NCI-H2081 treated with DMSO at 0.1 percent for 48 hours (cell line): ENCODE measurements around the gene HSD3B1.
"Not testable (repeated sequence)": the region's sequence is repeated elsewhere in the genome, so short reads cannot be mapped to it uniquely, and the experiment has no call there.

ENCODE experiments used
- DNase-seq: peaks from one replicate; lab custom pipeline; 2025; lab: John Stamatoyannopoulos, UW

HSD3B1 gene

DNA sequence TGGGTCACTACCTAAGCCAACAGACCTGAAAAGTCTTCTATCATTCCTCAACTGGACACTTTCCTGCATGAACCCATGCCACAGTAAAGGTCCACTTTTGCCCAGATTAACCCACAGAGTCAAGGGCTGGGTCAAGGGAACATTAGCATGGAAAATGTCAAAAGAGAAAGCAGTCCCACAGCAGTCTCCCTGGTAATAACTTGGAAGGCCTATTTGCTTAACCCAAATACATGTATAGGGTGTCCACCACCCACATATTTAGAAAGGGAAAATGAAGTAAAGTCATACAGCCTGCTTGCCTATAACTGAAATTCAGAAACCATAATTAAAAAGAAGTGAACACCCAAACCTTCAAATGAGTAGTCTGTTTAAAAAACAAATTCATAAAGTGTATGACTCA, 16.1 kb upstream of the HSD3B1 start:
- DNase-seq: no peak

DNA sequence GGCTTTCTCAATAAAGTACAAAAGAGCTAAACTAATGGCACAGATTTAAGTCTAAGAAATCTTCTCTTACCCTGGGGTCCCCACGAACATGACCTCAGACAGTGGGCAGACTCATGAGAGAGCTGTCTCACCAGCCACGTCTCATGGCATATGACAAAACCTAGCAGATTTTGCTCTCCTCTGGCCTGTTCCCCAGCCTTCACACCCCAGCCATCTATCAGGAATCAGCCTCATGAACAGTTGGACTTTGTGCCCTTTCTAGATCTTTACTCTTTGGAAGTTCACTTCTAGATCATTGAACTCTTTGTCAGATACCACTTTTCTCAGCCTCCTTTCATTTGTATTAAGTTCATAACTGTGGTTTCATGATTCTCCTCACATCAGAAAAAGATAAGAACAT, 14.2 kb upstream of the HSD3B1 start:
- DNase-seq: no peak

GRCh38 chr1:119504831-119505230, 2.2 kb upstream of the HSD3B1 start:
- DNase-seq: no peak

- no peak for DNase-seq
These were observed 3.0 kb downstream of the HSD3B1 start for GRCh38 chr1:119510046-119510445.

DNA sequence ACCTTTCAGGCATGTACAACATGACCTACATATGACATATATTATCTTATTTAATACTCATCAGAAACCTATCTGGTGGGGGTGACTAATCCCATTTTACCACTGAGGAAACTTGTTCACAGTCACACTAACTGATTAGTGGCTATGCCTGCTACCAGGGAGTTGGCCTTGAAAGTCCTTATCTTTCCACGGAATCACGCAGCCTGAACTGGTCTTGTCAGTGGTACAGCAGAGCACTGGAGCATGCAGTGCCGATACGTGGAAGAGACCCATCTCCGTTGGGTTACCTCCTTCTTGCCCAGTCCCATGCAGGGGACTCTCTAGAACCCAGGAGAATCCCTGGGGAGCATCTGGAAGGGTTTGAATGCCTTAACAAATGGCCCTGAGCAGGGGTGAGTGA, 8.2 kb downstream of the HSD3B1 start:
- no peak for DNase-seq

DNA sequence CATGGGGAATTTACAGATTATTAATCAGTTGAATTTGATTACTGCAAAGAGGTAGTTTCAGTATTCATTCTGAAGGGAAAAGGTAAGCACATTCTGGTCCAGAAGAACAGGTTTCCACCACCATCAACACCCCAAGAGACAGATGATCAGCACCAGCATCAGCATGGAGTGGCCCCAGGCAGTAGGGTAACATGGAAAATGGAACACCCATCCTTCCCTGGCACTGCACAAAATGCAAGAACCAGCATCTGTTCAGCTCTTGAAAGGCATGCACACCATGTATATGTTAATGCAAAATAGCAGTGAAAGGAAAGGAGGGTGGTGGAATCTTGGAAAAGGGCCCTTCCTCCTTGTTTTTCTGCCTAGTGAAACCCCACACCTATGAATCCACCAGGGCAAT, 9.2 kb downstream of the HSD3B1 start:
- DNase-seq: no peak

DNA sequence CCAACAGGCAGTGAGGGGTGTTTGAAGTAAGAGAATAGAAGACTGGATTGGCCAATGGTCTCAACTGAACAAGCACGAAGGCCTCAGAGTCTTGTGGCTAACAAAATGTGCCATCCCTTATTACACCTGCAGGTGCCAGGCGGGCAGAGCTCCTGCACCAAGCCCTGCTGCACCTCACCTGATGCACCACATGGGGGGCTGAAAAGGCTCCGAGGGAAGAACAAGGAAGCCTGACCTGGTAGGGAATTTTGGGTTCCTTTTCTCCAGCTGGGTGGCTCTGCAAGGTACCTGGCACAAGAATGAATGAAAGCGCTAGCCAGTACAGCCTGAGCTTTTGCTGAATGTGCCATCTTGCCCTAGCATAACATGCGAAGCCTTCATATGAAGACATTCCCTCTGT, 9.7 kb downstream of the HSD3B1 start:
- no peak for DNase-seq

- DNase-seq: not testable (repeated sequence)
These were observed 10.7 kb downstream of the HSD3B1 start for GRCh38 chr1:119517667-119518066.

- no peak for DNase-seq
These were observed 24.8 kb downstream of the HSD3B1 start for GRCh38 chr1:119531606-119532323.

DNA sequence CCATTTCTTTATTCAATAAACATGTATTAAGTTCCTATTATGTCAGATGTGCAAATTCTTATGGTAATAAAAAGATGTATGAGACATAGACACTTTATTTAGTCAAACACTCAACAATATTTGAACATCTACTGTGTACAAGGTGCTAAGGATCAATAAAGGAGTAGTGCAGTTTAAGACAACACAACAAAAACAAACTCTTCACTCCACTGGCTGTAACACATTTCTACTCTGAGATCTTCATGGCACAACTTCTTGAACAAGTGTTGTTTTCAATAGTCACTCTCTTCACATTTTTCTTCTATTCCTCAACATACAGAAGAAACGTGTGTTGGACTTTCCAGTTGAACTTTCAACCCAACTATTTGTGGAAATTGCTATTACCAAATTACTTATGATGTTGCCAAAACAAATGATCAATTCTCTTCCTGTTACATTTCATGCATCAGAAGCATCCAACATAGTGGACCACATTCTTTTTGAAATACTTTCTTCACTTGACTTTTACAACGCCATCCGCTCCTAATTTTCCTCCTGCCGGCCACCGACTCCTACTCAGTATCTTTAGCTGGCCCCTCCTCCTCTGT, 25.4 kb downstream of the HSD3B1 start:
- no peak for DNase-seq

DNA sequence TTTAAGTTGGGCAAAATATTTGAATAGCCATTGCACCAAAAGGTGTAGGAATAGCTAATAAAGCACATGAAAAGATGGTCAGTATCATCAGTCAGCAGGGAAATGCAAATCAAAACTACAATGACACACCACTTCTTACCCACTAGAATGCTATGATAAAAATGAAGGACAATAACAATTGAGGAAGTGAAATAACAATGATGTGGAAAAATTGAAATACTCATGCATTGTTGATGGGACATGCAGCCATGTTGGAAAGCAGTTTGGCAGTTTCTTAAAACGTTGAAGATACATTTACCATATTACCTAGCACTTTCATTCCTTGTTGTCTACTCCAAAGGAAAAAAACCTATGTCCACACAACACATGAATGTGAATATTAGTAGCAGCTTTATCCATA, 28.4 kb downstream of the HSD3B1 start:
- DNase-seq: no peak

- DNase-seq: no peak
These were observed 31.0 kb downstream of the HSD3B1 start for GRCh38 chr1:119537966-119538365.

DNA sequence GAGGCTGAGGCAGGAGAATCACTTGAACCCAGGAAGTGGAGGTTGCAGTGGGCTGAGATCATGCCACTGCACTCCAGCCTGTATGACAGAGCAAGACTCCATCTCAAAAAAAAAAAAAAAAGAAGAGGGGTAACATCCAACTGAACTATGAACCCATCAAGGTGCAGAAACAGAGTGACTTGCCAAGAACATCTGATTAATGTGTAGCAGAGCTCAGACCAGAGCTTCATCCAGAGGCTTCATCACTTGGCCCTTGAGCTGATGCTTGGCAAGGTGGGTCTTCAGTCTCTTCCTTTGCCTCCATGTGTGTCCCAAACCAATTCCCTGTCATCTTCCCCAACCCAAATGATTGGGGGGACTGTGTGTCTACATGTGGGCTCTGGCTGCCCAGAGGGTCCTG, 32.6 kb downstream of the HSD3B1 start:
- no peak for DNase-seq

- DNase-seq: no peak
These were observed 34.4 kb downstream of the HSD3B1 start for GRCh38 chr1:119541389-119541788.

DNA sequence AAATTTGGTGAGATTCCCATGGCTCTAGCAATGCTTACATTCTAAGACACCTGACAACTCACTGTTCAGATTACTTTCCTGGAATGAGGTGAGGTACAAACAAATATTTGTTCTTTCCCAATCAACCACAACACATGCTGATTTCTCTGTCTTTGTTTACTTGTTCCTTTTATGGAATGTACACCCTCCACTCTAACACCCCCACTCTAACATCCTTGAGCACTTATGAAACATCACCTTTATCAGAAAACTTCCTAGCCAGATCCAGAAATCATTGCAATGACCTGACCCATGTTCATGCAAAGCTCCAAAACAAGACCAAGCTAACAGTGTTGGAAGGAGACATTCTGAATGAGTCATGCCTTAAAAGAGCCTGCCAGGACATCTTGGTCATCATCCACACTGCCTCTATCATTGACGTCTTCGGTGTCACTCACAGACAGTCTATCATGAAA, 35.5 kb downstream of the HSD3B1 start:
- no peak for DNase-seq

- no peak for DNase-seq
These were observed 37.3 kb downstream of the HSD3B1 start for GRCh38 chr1:119544165-119544762.

GRCh38 chr1:119546641-119547040, 39.6 kb downstream of the HSD3B1 start:
- no peak for DNase-seq

DNA sequence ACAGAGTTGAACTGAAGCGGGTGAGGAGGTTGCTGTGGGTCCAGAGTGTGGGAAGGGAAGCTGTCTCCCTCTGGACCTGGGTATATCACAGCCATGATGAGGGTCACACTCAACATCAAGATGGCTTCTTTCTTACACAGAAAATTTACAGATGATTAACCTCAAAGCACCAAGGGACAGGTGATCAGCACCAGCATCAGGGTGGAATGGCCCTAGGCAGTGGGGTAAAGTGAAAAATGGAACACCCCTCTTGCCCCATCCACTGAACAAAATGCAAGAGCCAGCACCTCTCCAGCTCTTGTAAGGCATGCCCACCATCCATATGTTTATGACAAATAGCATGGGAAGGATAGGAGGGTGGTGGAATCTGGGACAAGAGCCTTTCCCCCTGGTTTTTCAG, 40.3 kb downstream of the HSD3B1 start:
- no peak for DNase-seq

GRCh38 chr1:119547805-119548204, 40.8 kb downstream of the HSD3B1 start:
- DNase-seq: no peak

DNA sequence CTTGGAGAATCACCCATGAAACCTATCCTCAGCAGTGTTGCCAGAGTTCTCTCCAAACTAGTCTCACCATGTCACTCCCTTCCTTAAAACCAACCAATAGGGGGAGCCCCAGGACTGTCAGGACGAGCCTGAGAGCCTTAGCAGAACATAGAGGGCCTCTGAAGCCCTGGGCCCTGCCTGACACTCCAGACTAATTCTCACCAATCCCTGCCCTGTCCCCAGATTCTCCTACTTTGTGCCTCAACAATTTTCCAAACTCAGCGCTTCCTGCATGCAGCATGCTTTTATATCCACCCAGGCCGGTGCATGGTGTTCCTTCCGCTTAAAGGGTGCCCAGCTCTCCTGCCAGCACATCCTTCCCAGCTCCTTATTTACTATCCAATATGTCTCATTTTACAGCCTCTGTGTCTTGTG, 42.7 kb downstream of the HSD3B1 start:
- peak; percentile 12 for DNase-seq

- no peak for DNase-seq
These were observed 43.4 kb downstream of the HSD3B1 start for GRCh38 chr1:119550381-119550780.

GRCh38 chr1:119551218-119551617, 44.2 kb downstream of the HSD3B1 start:
- no peak for DNase-seq

DNA sequence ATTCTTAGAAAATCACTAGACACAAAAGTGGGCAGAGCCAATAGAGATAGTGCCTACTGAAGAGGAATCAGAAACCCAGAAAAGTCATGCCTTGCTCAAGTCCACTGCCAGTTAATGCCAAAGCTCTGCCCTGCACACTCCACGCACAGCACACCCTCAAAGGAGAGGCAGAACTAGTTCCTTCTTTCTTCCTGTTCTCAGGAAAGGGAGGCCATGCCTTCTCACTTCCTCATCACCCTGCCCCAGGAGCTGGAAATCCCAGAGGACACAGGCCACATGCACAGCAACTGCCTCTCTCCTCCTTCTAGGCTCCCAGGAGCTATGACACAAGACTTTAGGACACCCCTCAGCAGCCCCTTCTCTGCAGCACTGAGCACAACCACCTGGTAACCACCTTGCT, 45.6 kb downstream of the HSD3B1 start:
- not testable (repeated sequence) for DNase-seq
